Hepatocyte (in vitro differentiated cells): Measurements from ENCODE around the gene DCP2. TPM values are rescaled to one million over a fixed set of nuclear protein-coding genes. Genes with fewer than 3 reads are reported as not detected.

Experiments
- DNase-seq: peaks from one replicate; pipeline ENCODE4 v3.0.0-alpha.2; 2016; ENCODE audit warnings: low spot score
- H2AFZ ChIP-seq: fragments of 200-600 bp; sonication (generic); 2 replicates; pipeline ENCODE4 v1.6.0; 2016; ENCODE audit warnings: antibody characterized with exemption, mild to moderate bottlenecking
- H3K27ac ChIP-seq: fragments of 200-600 bp; sonication (generic); 2 replicates; pipeline ENCODE4 v1.5.1; 2016; ENCODE audit warnings: mild to moderate bottlenecking
- H3K27me3 ChIP-seq: fragments of 200-600 bp; sonication (generic); 2 replicates; pipeline ENCODE4 v1.6.1; 2016
- H3K36me3 ChIP-seq: fragments of 200-600 bp; sonication (generic); replicated peaks from 2 replicates; pipeline ENCODE4 v1.5.1; 2016; ENCODE audit warnings: low read depth; ENCODE audit not compliant: insufficient read depth
- H3K4me1 ChIP-seq: fragments of 200-600 bp; sonication (generic); 2 replicates; pipeline ENCODE4 v1.5.1; 2016; ENCODE audit warnings: mild to moderate bottlenecking, moderate library complexity; ENCODE audit not compliant: insufficient read depth
- H3K4me2 ChIP-seq: fragments of 200-600 bp; sonication (generic); 2 replicates; pipeline ENCODE4 v1.6.0; 2016
- H3K4me3 ChIP-seq: fragments of 200-600 bp; sonication (generic); 2 replicates; pipeline ENCODE4 v1.5.1; 2016; ENCODE audit warnings: mild to moderate bottlenecking
- H3K79me2 ChIP-seq: fragments of 200-600 bp; sonication (generic); 2 replicates; pipeline ENCODE4 v1.6.0; 2017; ENCODE audit warnings: mild to moderate bottlenecking
- H3K9me2 ChIP-seq: fragments of 200-600 bp; sonication (generic); replicated peaks from 2 replicates; pipeline ENCODE4 v1.6.0; 2017; ENCODE audit warnings: mild to moderate bottlenecking; ENCODE audit not compliant: insufficient read depth
- H3K9me3 ChIP-seq: fragments of 200-600 bp; sonication (generic); 2 replicates; pipeline ENCODE4 v1.5.1; 2016; ENCODE audit warnings: low read depth, mild to moderate bottlenecking
- H4K20me1 ChIP-seq: fragments of 200-600 bp; sonication (generic); 2 replicates; pipeline ENCODE4 v1.6.0; 2016; ENCODE audit warnings: mild to moderate bottlenecking; ENCODE audit not compliant: insufficient read depth, poor library complexity, severe bottlenecking
- EZH2 ChIP-seq: fragments of 200-600 bp; sonication (generic); IDR thresholded peaks from 2 replicates; pipeline ENCODE4 v1.6.1; 2016; ENCODE audit warnings: antibody characterized with exemption, mild to moderate bottlenecking, borderline replicate concordance
- EZH2phosphoT487 ChIP-seq: fragments of 200-600 bp; sonication (generic); IDR thresholded peaks from one replicate; pipeline ENCODE4 v1.6.1; 2018; ENCODE audit warnings: antibody characterized with exemption, mild to moderate bottlenecking, low read depth, moderate library complexity; ENCODE audit not compliant: unreplicated experiment, severe bottlenecking
- WGBS: methylation state at CpG from one replicate; pipeline ENCODE4 v1.1.6; 2016; ENCODE audit warnings: low lambda C conversion rate; ENCODE audit errors: missing lambda C conversion rate; 5-methylcytosine and 5-hydroxymethylcytosine counted together
- polyA plus RNA-seq: library from polyadenylated mRNA; unstranded; fragments of >200 nt; fragmentation: Nextera tagmentation; extraction: Ambion mirVana; gene quantifications from 2 replicates; pipeline ENCODE4 v1.2.1, GENCODE V29; 2016
- total RNA-seq: library from RNA; depleted of rRNA; stranded (reverse); fragments of >200 nt; gene quantifications from 2 replicates; pipeline ENCODE4 v1.2.3, GENCODE V29; 2014
- TF ChIP-seq, protein P1 (sequence below): fragments of 200-600 bp; sonication (generic); IDR thresholded peaks from 2 replicates; pipeline ENCODE4 v1.5.1; 2016; ENCODE audit warnings: antibody characterized with exemption, mild to moderate bottlenecking; ENCODE audit not compliant: poor library complexity

DCP2 gene
- total and polyA plus RNA-seq, 2 experiments from 2014 or later, result 8.8 to 41.9 TPM

- no peaks in the 10 kb centered on the region for H3K9me2 ChIP-seq
- TF ChIP-seq EZH2 (no peak), EZH2phosphoT487 (no peak)
- TF ChIP-seq, protein P1, sequence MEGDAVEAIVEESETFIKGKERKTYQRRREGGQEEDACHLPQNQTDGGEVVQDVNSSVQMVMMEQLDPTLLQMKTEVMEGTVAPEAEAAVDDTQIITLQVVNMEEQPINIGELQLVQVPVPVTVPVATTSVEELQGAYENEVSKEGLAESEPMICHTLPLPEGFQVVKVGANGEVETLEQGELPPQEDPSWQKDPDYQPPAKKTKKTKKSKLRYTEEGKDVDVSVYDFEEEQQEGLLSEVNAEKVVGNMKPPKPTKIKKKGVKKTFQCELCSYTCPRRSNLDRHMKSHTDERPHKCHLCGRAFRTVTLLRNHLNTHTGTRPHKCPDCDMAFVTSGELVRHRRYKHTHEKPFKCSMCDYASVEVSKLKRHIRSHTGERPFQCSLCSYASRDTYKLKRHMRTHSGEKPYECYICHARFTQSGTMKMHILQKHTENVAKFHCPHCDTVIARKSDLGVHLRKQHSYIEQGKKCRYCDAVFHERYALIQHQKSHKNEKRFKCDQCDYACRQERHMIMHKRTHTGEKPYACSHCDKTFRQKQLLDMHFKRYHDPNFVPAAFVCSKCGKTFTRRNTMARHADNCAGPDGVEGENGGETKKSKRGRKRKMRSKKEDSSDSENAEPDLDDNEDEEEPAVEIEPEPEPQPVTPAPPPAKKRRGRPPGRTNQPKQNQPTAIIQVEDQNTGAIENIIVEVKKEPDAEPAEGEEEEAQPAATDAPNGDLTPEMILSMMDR, result no peak
- H3K4me3 ChIP-seq, result no peak overlapping the region
- no peaks in the 10 kb centered on the region for H3K79me2 ChIP-seq
- H2AFZ ChIP-seq, result no peak overlapping the region
- peaks cover 9% of the 10 kb centered on the region for H3K4me1 ChIP-seq
- no peak overlapping the region for H3K27ac ChIP-seq
- H3K4me2 ChIP-seq, result no peak overlapping the region
- no peak for DNase-seq
- H3K9me3 ChIP-seq, result no peaks in the 10 kb centered on the region
- H3K27me3 ChIP-seq, result no peaks in the 10 kb centered on the region
- WGBS, result 88% methylated on average over 6 of the region's 6 CpGs
- no peaks in the 10 kb centered on the region for H4K20me1 ChIP-seq
- no peaks in the 10 kb centered on the region for H3K36me3 ChIP-seq
Measured at GRCh38 chr5:113058706-113059226, 82.2 kb downstream of the DCP2 start.

GRCh38 chr5:113059232-113060040 lies 82.8 kb downstream of the DCP2 start:
- Histone ChIP-seq H3K36me3 (no peaks in the 10 kb centered on the region), H2AFZ (no peak overlapping the region), H3K79me2 (no peaks in the 10 kb centered on the region), H3K4me1 (peaks cover 9% of the 10 kb centered on the region), H3K27me3 (no peaks in the 10 kb centered on the region), H3K4me3 (no peak overlapping the region), H3K9me2 (no peaks in the 10 kb centered on the region), H4K20me1 (no peaks in the 10 kb centered on the region), H3K27ac (no peak overlapping the region), H3K9me3 (no peaks in the 10 kb centered on the region), H3K4me2 (no peak overlapping the region)
- TF ChIP-seq EZH2 (no peak), EZH2phosphoT487 (no peak)
- TF ChIP-seq, protein P1, result no peak
- WGBS, result 77% methylated on average over 19 of the region's 19 CpGs
- DNase-seq, result no peak

GRCh38 chr5:113060408-113061025 lies 83.9 kb downstream of the DCP2 start:
- 84% methylated on average over 4 of the region's 4 CpGs for WGBS
- DNase-seq, result no peak
- H3K27ac ChIP-seq, result no peak overlapping the region

More at GRCh38 chr5:113060408-113061025, 83.9 kb downstream of the DCP2 start:
- no peaks in the 10 kb centered on the region for H4K20me1 ChIP-seq
- H3K4me3 ChIP-seq, result no peak overlapping the region
- TF ChIP-seq EZH2phosphoT487 (no peak), EZH2 (no peak)
- TF ChIP-seq, protein P1, result no peak
- peaks cover 9% of the 10 kb centered on the region for H3K4me1 ChIP-seq
- H3K9me3 ChIP-seq, result no peaks in the 10 kb centered on the region
- H3K36me3 ChIP-seq, result peaks cover 3% of the 10 kb centered on the region
- H2AFZ ChIP-seq, result no peak overlapping the region
- no peak overlapping the region for H3K4me2 ChIP-seq
- no peaks in the 10 kb centered on the region for H3K9me2 ChIP-seq
- H3K27me3 ChIP-seq, result no peaks in the 10 kb centered on the region
- H3K79me2 ChIP-seq, result no peaks in the 10 kb centered on the region
